HepG2 (cell line): ENCODE results near the gene P4HB. TPM values are rescaled to one million over a fixed set of nuclear protein-coding genes. Genes with fewer than 3 reads are reported as not detected.

Experiments
- ATAC-seq: fragments of 200-7000 bp; cut with Tn5 transposase; 3 replicates; pipeline ENCODE4 v1.9.1; 2020; ENCODE audit warnings: mild to moderate bottlenecking, moderate library complexity
- BruUV-seq: library from RNA; stranded (reverse); fragments of 400-500 nt; replicated peaks from 2 replicates; lab custom pipeline; 2021; lab: Mats Ljungman, UMichigan
- CTCF ChIA-PET: fragments of 300-600 bp; formaldehyde crosslinking; extraction: SDS; loops from one replicate; lab custom pipeline; 2021; ENCODE audit warnings: low total read pairs, inconsistent platforms, low intra/inter-chr PET ratio; lab: Yijun Ruan, JAX
- POLR2A ChIA-PET: fragments of 350-600 bp; sonication (Branson Sonifier 250); formaldehyde crosslinking; loops from one replicate; lab custom pipeline; 2020; ENCODE audit warnings: antibody characterized with exemption, inconsistent platforms; lab: Yijun Ruan, JAX
- DNase-seq: peaks from one replicate; pipeline ENCODE4 v3.0.0-alpha.2; 2015; ENCODE audit warnings: low spot score
- FAIRE-seq: peaks from 3 replicates; lab custom pipeline; 2011; peaks lifted over from hg19 to GRCh38; lab: Jason Lieb, UNC
- H2AFZ ChIP-seq: one replicate; pipeline ENCODE4 v1.6.1; 2011; ENCODE audit warnings: low read length, inconsistent platforms
- H3K27ac ChIP-seq: fragments of 300-600 bp; 3 replicates; pipeline ENCODE4 v1.8.0; 2011; ENCODE audit warnings: mixed run types, mild to moderate bottlenecking, mixed read lengths, low read length, inconsistent platforms; ENCODE audit not compliant: insufficient read depth; ENCODE audit errors: extremely low read length
- H3K27me3 ChIP-seq, 2 experiments: fragments of 200-600 bp in 1 of 2; 2 replicates in 1 of 2; 3 replicates in 1 of 2; pipeline versions ENCODE4 v1.6.0 to v1.8.0; 2011; ENCODE audit warnings: low read length in 2 of 2, mild to moderate bottlenecking in 2 of 2, moderate library complexity in 2 of 2, inconsistent platforms in 1 of 2; ENCODE audit not compliant: insufficient read depth in 2 of 2, control insufficient read depth in 1 of 2
- H3K36me3 ChIP-seq, 2 experiments: fragments of 200-600 bp in 1 of 2; replicated peaks in 1 of 2; 2 replicates in 1 of 2; 3 replicates in 1 of 2; pipeline versions ENCODE4 v1.5.1 to v1.8.0; 2011; ENCODE audit warnings: low read length in 2 of 2, inconsistent platforms in 1 of 2; ENCODE audit not compliant: insufficient read depth in 2 of 2, control insufficient read depth in 1 of 2
- H3K4me1 ChIP-seq: 2 replicates; pipeline ENCODE4 v1.5.1; 2012; ENCODE audit warnings: low read length, inconsistent platforms; ENCODE audit not compliant: insufficient read depth
- H3K4me2 ChIP-seq: 2 replicates; pipeline ENCODE4 v1.6.0; 2011; ENCODE audit warnings: low read depth, low read length, inconsistent platforms
- H3K4me3 ChIP-seq, 3 experiments: fragments of 200-600 bp in 1 of 3; sonication (generic), shearing (Covaris generic) in 1 of 3; replicated peaks in 1 of 3; 2 replicates each; pipeline ENCODE4 v1.5.1; 2011 to 2016; ENCODE audit warnings: low read length in 3 of 3, inconsistent platforms in 2 of 3, low read depth in 2 of 3, mild to moderate bottlenecking in 2 of 3, control low read depth in 1 of 3, mixed read lengths in 1 of 3; ENCODE audit not compliant: insufficient read depth in 1 of 3
- H3K79me2 ChIP-seq: one replicate; pipeline ENCODE4 v1.6.1; 2011; ENCODE audit warnings: low read length, inconsistent platforms; ENCODE audit not compliant: insufficient read depth
- H3K9ac ChIP-seq: 2 replicates; pipeline ENCODE4 v1.6.0; 2011; ENCODE audit warnings: mild to moderate bottlenecking, low read depth, low read length, inconsistent platforms; ENCODE audit not compliant: insufficient read depth
- H3K9me3 ChIP-seq: 2 replicates; pipeline ENCODE4 v1.5.1; 2012; ENCODE audit warnings: mild to moderate bottlenecking, low read length
- H4K20me1 ChIP-seq: 2 replicates; pipeline ENCODE4 v1.6.0; 2011; ENCODE audit warnings: inconsistent platforms, mild to moderate bottlenecking, low read length, moderate library complexity; ENCODE audit not compliant: insufficient read depth
- AHR ChIP-seq: IDR thresholded peaks from 2 replicates; pipeline ENCODE4 v1.6.1; 2018; ENCODE audit warnings: missing genetic modification reagents, missing compliant biosample characterization
- EED ChIP-seq: sonication (generic); formaldehyde crosslinking; IDR thresholded peaks from 2 replicates; pipeline ENCODE4 v1.5.0; 2020; ENCODE audit warnings: mild to moderate bottlenecking, missing genetic modification reagents
- HINFP ChIP-seq: sonication (generic); formaldehyde crosslinking; IDR thresholded peaks from 2 replicates; pipeline ENCODE4 v1.4.0; 2020; ENCODE audit warnings: low read depth, mild to moderate bottlenecking, missing genetic modification reagents
- MEIS1 ChIP-seq: sonication (generic); formaldehyde crosslinking; IDR thresholded peaks from 2 replicates; pipeline ENCODE4 v1.9.0; 2021; ENCODE audit warnings: mild to moderate bottlenecking, missing genetic modification reagents, moderate library complexity, borderline replicate concordance
- POLR2G ChIP-seq: fragments of 200-400 bp; formaldehyde crosslinking; IDR thresholded peaks from 2 replicates; pipeline ENCODE4 v1.6.1; 2018; ENCODE audit warnings: mild to moderate bottlenecking, low read depth, low read length, moderate library complexity
- RBM39 ChIP-seq: fragments of 200-400 bp; formaldehyde crosslinking; IDR thresholded peaks from one replicate; pipeline ENCODE4 v1.6.1; 2018; ENCODE audit warnings: antibody characterized with exemption, mild to moderate bottlenecking, low read depth, low read length; ENCODE audit not compliant: poor library complexity, severe bottlenecking
- ZNF180 ChIP-seq: sonication (generic); formaldehyde crosslinking; IDR thresholded peaks from 2 replicates; pipeline ENCODE4 v1.4.0; 2020; ENCODE audit warnings: low read depth, missing genetic modification reagents, borderline replicate concordance
- ZNF335 ChIP-seq: sonication (generic); formaldehyde crosslinking; IDR thresholded peaks from 2 replicates; pipeline ENCODE4 v1.4.0; 2020; ENCODE audit warnings: missing genetic modification reagents
- ZNF598 ChIP-seq: sonication (generic); formaldehyde crosslinking; IDR thresholded peaks from 2 replicates; pipeline ENCODE4 v1.5.1; 2020; ENCODE audit warnings: mild to moderate bottlenecking, missing genetic modification reagents, borderline replicate concordance
- ZNF607 ChIP-seq: sonication (generic); formaldehyde crosslinking; IDR thresholded peaks from 2 replicates; pipeline ENCODE4 v1.5.1; 2020; ENCODE audit warnings: missing genetic modification reagents, mild to moderate bottlenecking, borderline replicate concordance
- ZNF746 ChIP-seq: sonication (generic); formaldehyde crosslinking; IDR thresholded peaks from 2 replicates; pipeline ENCODE4 v1.8.0; 2022; ENCODE audit warnings: mild to moderate bottlenecking, missing genetic modification reagents
- ZNF747 ChIP-seq: sonication (generic); formaldehyde crosslinking; IDR thresholded peaks from 2 replicates; pipeline ENCODE4 v1.8.1; 2023; ENCODE audit warnings: missing genetic modification reagents, mild to moderate bottlenecking, borderline replicate concordance
- WGBS: methylation state at CpG from one replicate; pipeline ENCODE4 v1.1.6; 2017; ENCODE audit warnings: low lambda C conversion rate; 5-methylcytosine and 5-hydroxymethylcytosine counted together
- in situ Hi-C: cut with HindIII; loops from 2 replicates; pipeline ENCODE4 v1.10.0; 2017; ENCODE audit warnings: low pct_unique_long_range_greater_than_20kb; ENCODE audit not compliant: extremely low pct_ligation_motif_present
- intact Hi-C: fragments of 100-400 bp; cut with micrococcal nuclease; formaldehyde crosslinking; loops from one replicate; pipeline ENCODE4 v1.10.0; 2022; ENCODE audit not compliant: unreplicated experiment
- polyA plus RNA-seq, 8 experiments: library from polyadenylated mRNA; depleted of rRNA in 3 of 8; stranded (reverse) in 7 of 8; unstranded in 1 of 8; fragments of >200 nt; fragmentation: Illumina TruSeq in 4 of 8; extraction: Trizol in 4 of 8; gene quantifications; 2 replicates each; pipeline versions ENCODE4 v1.2.1 to v1.2.3, GENCODE V29; 2011 to 2016; ENCODE audit warnings: low read depth in 4 of 8, missing spikeins in 1 of 8, mixed read lengths in 1 of 8; ENCODE audit not compliant: insufficient read depth in 1 of 8
- total RNA-seq, 5 experiments: library from RNA; depleted of rRNA; stranded (reverse); fragments of >200 nt; fragmentation: Illumina TruSeq; extraction: Trizol; gene quantifications; 2 replicates each; pipeline ENCODE4 v1.2.3, GENCODE V29; 2016; ENCODE audit warnings: low read depth in 1 of 5

The P4HB gene
- total and polyA plus RNA-seq, 2 of the 13 experiments (the other 11 are each of a cell fraction or from before 2014, with no cell fraction given): 185 to 782 TPM

DNA sequence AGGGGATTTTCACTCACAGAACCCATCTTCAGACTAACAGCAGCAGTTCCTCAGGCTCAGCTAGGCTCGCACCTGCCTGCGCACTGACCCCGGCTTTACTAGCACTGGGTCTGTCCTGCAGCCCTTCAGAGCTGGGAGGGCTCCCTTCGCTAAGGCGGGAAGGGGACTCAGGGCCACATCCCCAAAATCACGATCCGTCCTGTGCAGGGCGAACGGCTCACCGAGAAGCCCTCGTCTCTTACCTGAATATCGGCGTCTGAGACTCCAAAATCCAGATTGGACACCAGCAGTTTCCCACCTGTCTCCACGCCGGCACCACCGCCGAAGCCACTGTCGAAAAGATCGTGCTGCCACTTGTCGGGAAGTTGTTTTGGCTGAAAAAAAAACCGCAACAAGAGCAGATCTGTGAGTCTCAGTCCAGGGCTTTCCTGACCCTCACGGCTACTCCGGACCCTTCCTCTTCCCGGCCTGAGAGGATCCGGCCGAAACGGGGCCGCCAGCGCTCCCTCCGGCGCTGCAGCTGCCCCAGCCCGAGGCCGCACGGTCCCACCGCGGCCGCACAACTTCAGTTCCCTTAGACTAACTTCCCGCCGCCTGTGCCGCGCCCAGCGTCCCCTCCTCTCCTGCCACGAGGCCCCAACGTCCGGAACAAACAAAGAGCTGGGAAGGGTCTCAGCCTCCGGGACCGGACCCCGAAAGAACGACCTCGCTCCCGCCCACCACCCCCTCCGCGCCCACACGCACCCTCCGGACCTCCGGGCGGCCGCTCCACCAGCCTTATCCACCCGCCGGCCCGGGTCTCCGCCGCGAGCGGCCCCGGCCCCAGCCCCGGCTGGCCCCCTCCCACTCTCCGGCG lies 30.3 kb upstream of the P4HB start (continued):
- no peak for TF ChIP-seq RBM39
- peak; percentile 68; the same call in 1 of the 2 replicates for TF ChIP-seq ZNF598 (CRISPR knock-in tag)
- no peak for TF ChIP-seq ZNF335 (CRISPR knock-in tag)
- TF ChIP-seq MEIS1 (CRISPR knock-in tag): peak; percentile 68; the same call in 1 of the 2 replicates
- TF ChIP-seq POLR2G: 0 out of 2 replicates have a peak, but pooled peaks have one; percentile 20
- TF ChIP-seq ZNF747: 0 out of 2 replicates have a peak, but pooled peaks have one; percentile 16
- TF ChIP-seq EED: no peak
- 0 out of 2 replicates have a peak, but pooled peaks have one; percentile 34 for TF ChIP-seq ZNF746 (CRISPR knock-in tag)
- peak; percentile 24; the same call in 1 of the 2 replicates for TF ChIP-seq HINFP (CRISPR knock-in tag)
- TF ChIP-seq ZNF180: no peak

GRCh38 chr17:81889602-81890001 lies 29.3 kb upstream of the P4HB start:
- TF ChIP-seq AHR (no peak), ZNF607 (0 out of 2 replicates have a peak, but pooled peaks have one; percentile 39)
- Histone ChIP-seq H3K9me3 (no peaks in the 10 kb centered on the region), H3K4me2 (peak overlapping the region; percentile 98), H3K9ac (peak overlapping the region; percentile 99; the same call in 1 of the 2 replicates), H3K27ac (peak overlapping the region; percentile 76), H2AFZ (no peak overlapping the region), H4K20me1 (no peaks in the 10 kb centered on the region), H3K4me3 (peak overlapping the region; percentile 94 to 98 (median 94); a peak in 5 of 6 replicates), H3K4me1 (peaks cover 36% of the 10 kb centered on the region), H3K27me3 (peaks cover 0 to 6% of the 10 kb centered on the region in 2 experiments; a peak in 2 of 5 replicates), H3K36me3 (peaks cover 42 to 58% of the 10 kb centered on the region in 2 experiments), H3K79me2 (peaks cover 52% of the 10 kb centered on the region)
- FAIRE-seq: no peak
- in situ Hi-C loops (no loop called here), intact Hi-C loops (no loop called here)
- ATAC-seq: no peak
- no peak for DNase-seq
- CTCF ChIA-PET: no interaction called here
- 95% methylated on average over 9 of the region's 9 CpGs for WGBS
- POLR2A ChIA-PET: no interaction called here
- no TSS peak for BruUV-seq
